Sigmoid colon (tissue), 4 donors: ENCODE data around the gene GOSR1.
"Not testable (repeated sequence)": the region's sequence is repeated elsewhere in the genome, so short reads cannot be mapped to it uniquely, and the experiment has no call there.

ENCODE experiments used
- EP300 ChIP-seq, 4 donors: sonication (generic); formaldehyde crosslinking; IDR thresholded peaks; one replicate each; pipeline ENCODE4 v1.6.1; 2017; ENCODE audit warnings: antibody characterized with exemption in 4 of 4
- TF ChIP-seq, protein P1 (sequence below), 4 experiments: fragments of 450-650 bp in 3 of 4; fragments of 200-600 bp in 1 of 4; IDR thresholded peaks; one replicate each; pipeline ENCODE4 v1.5.1; 2016 to 2019; ENCODE audit warnings: antibody characterized with exemption in 4 of 4, mild to moderate bottlenecking in 3 of 4, moderate library complexity in 2 of 4

DNA sequence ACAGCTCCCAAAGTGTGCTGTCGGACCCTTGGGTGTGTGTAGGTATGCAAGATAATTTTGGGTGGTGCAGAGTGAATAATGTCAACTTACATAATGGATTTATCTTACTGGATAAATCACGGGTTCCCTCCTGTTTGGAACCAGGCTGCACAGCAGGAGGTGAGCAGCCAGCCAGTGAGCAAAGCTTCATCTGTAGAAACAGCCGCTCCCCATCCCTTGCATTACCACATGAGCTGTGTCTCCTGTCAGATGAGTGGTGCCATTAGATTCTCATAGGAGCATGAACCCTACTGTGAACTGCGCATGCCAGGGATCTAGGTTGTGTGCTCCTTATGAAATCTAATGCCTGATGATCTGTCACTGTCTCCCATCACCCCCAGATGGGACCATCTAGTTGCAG, 72.0 kb downstream of the GOSR1 start:
- not testable (repeated sequence) for TF ChIP-seq EP300 (IDR thresholded peaks at IDR 0.05)
- TF ChIP-seq, protein P1, sequence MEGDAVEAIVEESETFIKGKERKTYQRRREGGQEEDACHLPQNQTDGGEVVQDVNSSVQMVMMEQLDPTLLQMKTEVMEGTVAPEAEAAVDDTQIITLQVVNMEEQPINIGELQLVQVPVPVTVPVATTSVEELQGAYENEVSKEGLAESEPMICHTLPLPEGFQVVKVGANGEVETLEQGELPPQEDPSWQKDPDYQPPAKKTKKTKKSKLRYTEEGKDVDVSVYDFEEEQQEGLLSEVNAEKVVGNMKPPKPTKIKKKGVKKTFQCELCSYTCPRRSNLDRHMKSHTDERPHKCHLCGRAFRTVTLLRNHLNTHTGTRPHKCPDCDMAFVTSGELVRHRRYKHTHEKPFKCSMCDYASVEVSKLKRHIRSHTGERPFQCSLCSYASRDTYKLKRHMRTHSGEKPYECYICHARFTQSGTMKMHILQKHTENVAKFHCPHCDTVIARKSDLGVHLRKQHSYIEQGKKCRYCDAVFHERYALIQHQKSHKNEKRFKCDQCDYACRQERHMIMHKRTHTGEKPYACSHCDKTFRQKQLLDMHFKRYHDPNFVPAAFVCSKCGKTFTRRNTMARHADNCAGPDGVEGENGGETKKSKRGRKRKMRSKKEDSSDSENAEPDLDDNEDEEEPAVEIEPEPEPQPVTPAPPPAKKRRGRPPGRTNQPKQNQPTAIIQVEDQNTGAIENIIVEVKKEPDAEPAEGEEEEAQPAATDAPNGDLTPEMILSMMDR (IDR thresholded peaks at IDR 0.05), result not testable (repeated sequence)
